IMR-90 (cell line): ENCODE measurements around the gene USP31. TPM values are rescaled to one million over a fixed set of nuclear protein-coding genes. Genes with fewer than 3 reads are reported as not detected.

Experiments used
- ATAC-seq: fragments of 200-7000 bp; cut with Tn5 transposase; 2 replicates; pipeline ENCODE4 v1.9.1; 2020; ENCODE audit warnings: low read depth, mild to moderate bottlenecking, moderate library complexity
- BruUV-seq: library from RNA; stranded (reverse); fragments of 400-500 nt; replicated peaks from 2 replicates; lab custom pipeline; 2021; lab: Mats Ljungman, UMichigan
- CTCF ChIA-PET: fragments of 300-600 bp; formaldehyde crosslinking; extraction: SDS; loops from one replicate; lab custom pipeline; 2021; ENCODE audit warnings: antibody characterized with exemption; lab: Yijun Ruan, JAX
- POLR2A ChIA-PET: fragments of 300-600 bp; sonication (Branson Sonifier 250); formaldehyde crosslinking; loops from one replicate; lab custom pipeline; 2022; ENCODE audit warnings: antibody characterized with exemption; ENCODE audit not compliant: unreplicated experiment; lab: Charles Lee
- DNase-seq: peaks from one replicate; pipeline ENCODE4 v3.0.0; 2013
- H2AFZ ChIP-seq: replicated peaks from 2 replicates; pipeline ENCODE3; 2013; ENCODE audit warnings: low read length, mild to moderate bottlenecking; ENCODE audit not compliant: poor library complexity
- H2AK5ac ChIP-seq: 2 replicates; pipeline ENCODE4 v1.6.1; 2013; ENCODE audit warnings: low read depth, low read length, inconsistent platforms
- H2AK9ac ChIP-seq: replicated peaks from 2 replicates; pipeline ENCODE3; 2013; ENCODE audit warnings: mild to moderate bottlenecking, low read depth, low read length, moderate library complexity; ENCODE audit not compliant: poor library complexity
- H2BK120ac ChIP-seq: 2 replicates; pipeline ENCODE4 v1.6.1; 2013; ENCODE audit warnings: low read depth, low read length, inconsistent platforms
- H2BK15ac ChIP-seq: 3 replicates; pipeline ENCODE4 v1.6.1; 2013; ENCODE audit warnings: low read depth, low read length, inconsistent platforms
- H2BK20ac ChIP-seq: 2 replicates; pipeline ENCODE4 v1.6.1; 2013; ENCODE audit warnings: low read depth, mild to moderate bottlenecking, inconsistent platforms, low read length, moderate library complexity
- H2BK5ac ChIP-seq: 2 replicates; pipeline ENCODE4 v1.6.1; 2013; ENCODE audit warnings: mild to moderate bottlenecking, low read depth, low read length, inconsistent platforms; ENCODE audit not compliant: poor library complexity, severe bottlenecking
- H3K14ac ChIP-seq: replicated peaks from 2 replicates; pipeline ENCODE4 v1.6.1; 2013; ENCODE audit warnings: low read depth, low read length, inconsistent platforms
- H3K18ac ChIP-seq: 2 replicates; pipeline ENCODE4 v1.6.1; 2013; ENCODE audit warnings: low read depth, low read length, control low read depth
- H3K23ac ChIP-seq: 2 replicates; pipeline ENCODE4 v1.6.1; 2013; ENCODE audit warnings: low read depth, low read length, inconsistent platforms
- H3K27ac ChIP-seq: 2 replicates; pipeline ENCODE4 v1.5.1; 2013; ENCODE audit warnings: mild to moderate bottlenecking, control low read depth, low read length; ENCODE audit not compliant: insufficient read depth
- H3K27me3 ChIP-seq: 2 replicates; pipeline ENCODE4 v1.6.1; 2013; ENCODE audit warnings: low read length; ENCODE audit not compliant: control insufficient read depth, insufficient read depth
- H3K36me3 ChIP-seq: 2 replicates; pipeline ENCODE4 v1.6.1; 2013; ENCODE audit warnings: low read length, mixed read lengths; ENCODE audit not compliant: control insufficient read depth, insufficient read depth
- H3K4ac ChIP-seq: 2 replicates; pipeline ENCODE4 v1.6.1; 2013; ENCODE audit warnings: low read depth, low read length, inconsistent platforms
- H3K4me1 ChIP-seq: 2 replicates; pipeline ENCODE4 v1.6.1; 2013; ENCODE audit warnings: low read length, mixed read lengths; ENCODE audit not compliant: control insufficient read depth, insufficient read depth
- H3K4me2 ChIP-seq: 2 replicates; pipeline ENCODE4 v1.6.1; 2013; ENCODE audit warnings: low read depth, mild to moderate bottlenecking, control low read depth, low read length, moderate library complexity
- H3K4me3 ChIP-seq: 2 replicates; pipeline ENCODE4 v1.5.1; 2013; ENCODE audit warnings: low read depth, mild to moderate bottlenecking, control low read depth, low read length, moderate library complexity; ENCODE audit not compliant: insufficient read depth
- H3K56ac ChIP-seq: 2 replicates; pipeline ENCODE4 v1.6.1; 2013; ENCODE audit warnings: low read length, inconsistent platforms; ENCODE audit not compliant: insufficient read depth; ENCODE audit errors: extremely low read depth
- H3K79me1 ChIP-seq, 2 experiments: 2 replicates each; pipeline ENCODE4 v1.6.1; 2013; ENCODE audit warnings: low read length in 2 of 2, inconsistent platforms in 1 of 2, low read depth in 1 of 2
- H3K9ac ChIP-seq: 2 replicates; pipeline ENCODE4 v1.6.1; 2013; ENCODE audit warnings: low read depth, low read length, control low read depth
- H3K9me1 ChIP-seq: 2 replicates; pipeline ENCODE4 v1.6.1; 2013; ENCODE audit warnings: low read length, inconsistent platforms; ENCODE audit not compliant: insufficient read depth
- H3K9me3 ChIP-seq: 2 replicates; pipeline ENCODE4 v1.6.1; 2013; ENCODE audit warnings: low read length; ENCODE audit not compliant: control insufficient read depth, insufficient read depth
- H4K20me1 ChIP-seq: 2 replicates; pipeline ENCODE4 v1.6.1; 2013; ENCODE audit warnings: low read length, inconsistent platforms; ENCODE audit not compliant: insufficient read depth
- H4K5ac ChIP-seq: 2 replicates; pipeline ENCODE4 v1.6.1; 2013; ENCODE audit warnings: mild to moderate bottlenecking, low read depth, low read length, control low read depth
- H4K8ac ChIP-seq, 2 experiments: 2 replicates each; pipeline ENCODE4 v1.6.1; 2013; ENCODE audit warnings: low read depth in 2 of 2, low read length in 2 of 2, control low read depth in 1 of 2, inconsistent platforms in 1 of 2
- H4K91ac ChIP-seq: 2 replicates; pipeline ENCODE4 v1.6.1; 2013; ENCODE audit warnings: low read depth, low read length, inconsistent platforms; ENCODE audit not compliant: insufficient read depth
- BHLHE40 ChIP-seq: fragments of 150-350 bp; IDR thresholded peaks from 2 replicates; pipeline ENCODE4 v1.6.1; 2016; ENCODE audit warnings: mild to moderate bottlenecking, low read depth, low read length
- CEBPB ChIP-seq: IDR thresholded peaks from 2 replicates; pipeline ENCODE4 v1.6.1; 2012; ENCODE audit warnings: low read depth, low read length, improper control_type of control experiment
- CHD1 ChIP-seq: IDR thresholded peaks from 2 replicates; pipeline ENCODE4 v1.6.1; 2012; ENCODE audit warnings: low read depth, low read length, improper control_type of control experiment
- ELK1 ChIP-seq: fragments of 150-350 bp; IDR thresholded peaks from 2 replicates; pipeline ENCODE4 v1.6.1; 2016; ENCODE audit warnings: low read depth, mild to moderate bottlenecking, low read length, moderate library complexity, borderline replicate concordance
- MAFK ChIP-seq: IDR thresholded peaks from 2 replicates; pipeline ENCODE4 v1.6.1; 2012; ENCODE audit warnings: low read depth, low read length, improper control_type of control experiment
- MXI1 ChIP-seq: IDR thresholded peaks from 2 replicates; pipeline ENCODE4 v1.6.1; 2012; ENCODE audit warnings: low read depth, mild to moderate bottlenecking, low read length, moderate library complexity, borderline replicate concordance
- NFE2L2 ChIP-seq: fragments of 150-350 bp; IDR thresholded peaks from 2 replicates; pipeline ENCODE4 v1.6.1; 2016; ENCODE audit warnings: low read depth, mild to moderate bottlenecking, low read length
- POLR2A ChIP-seq: IDR thresholded peaks from 2 replicates; pipeline ENCODE4 v1.6.1; 2012; ENCODE audit warnings: mild to moderate bottlenecking, low read depth, low read length
- RAD21 ChIP-seq: IDR thresholded peaks from 2 replicates; pipeline ENCODE4 v1.6.1; 2012; ENCODE audit warnings: low read length, improper control_type of control experiment
- RCOR1 ChIP-seq: IDR thresholded peaks from 2 replicates; pipeline ENCODE4 v1.6.1; 2012; ENCODE audit warnings: mild to moderate bottlenecking, low read length, improper control_type of control experiment; ENCODE audit not compliant: insufficient replicate concordance
- RFX5 ChIP-seq: IDR thresholded peaks from 2 replicates; pipeline ENCODE4 v1.8.0; 2012; ENCODE audit warnings: low read depth, mild to moderate bottlenecking, low read length, moderate library complexity
- SMC3 ChIP-seq: fragments of 150-350 bp; IDR thresholded peaks from 2 replicates; pipeline ENCODE4 v1.6.1; 2016; ENCODE audit warnings: low read depth, mild to moderate bottlenecking, antibody characterized with exemption, low read length, moderate library complexity
- USF2 ChIP-seq: fragments of 150-350 bp; IDR thresholded peaks from 2 replicates; pipeline ENCODE4 v1.6.1; 2017; ENCODE audit warnings: mild to moderate bottlenecking, antibody characterized with exemption, low read length, low read depth
- WGBS, 2 experiments: methylation state at CpG; one replicate each; pipeline versions ENCODE4 v1.1.5 to v1.1.7; 2013; ENCODE audit warnings: missing lambda C conversion rate in 2 of 2; ENCODE audit not compliant: insufficient read length in 1 of 2; ENCODE audit errors: extremely low coverage in 2 of 2; 5-methylcytosine and 5-hydroxymethylcytosine counted together
- dilution Hi-C: fragments of 300-500 bp; cut with HindIII; formaldehyde crosslinking; loops from one replicate; pipeline ENCODE4 v1.14.3; 2018; ENCODE audit warnings: low sequenced_read_pairs; ENCODE audit not compliant: unreplicated experiment
- in situ Hi-C: fragments of 300-500 bp; cut with MboI; formaldehyde crosslinking; loops from 3 replicates; pipeline ENCODE4 v1.14.3; 2019; ENCODE audit warnings: low sequenced_read_pairs, inconsistent platforms, mixed read lengths
- intact Hi-C: fragments of 100-400 bp; cut with micrococcal nuclease; formaldehyde crosslinking; loops from 2 replicates; pipeline ENCODE4 v1.10.0; 2022
- polyA plus RNA-seq, 3 experiments: library from polyadenylated mRNA; depleted of rRNA; stranded (reverse); fragments of >200 nt; gene quantifications; 2 replicates each; pipeline ENCODE4 v1.2.3, GENCODE V29; 2012; ENCODE audit warnings: low replicate concordance in 1 of 3
- total RNA-seq: library from RNA; depleted of rRNA; stranded (reverse); fragments of >200 nt; gene quantifications from 2 replicates; pipeline ENCODE4 v1.2.3, GENCODE V29; 2012
- TF ChIP-seq, protein P1 (sequence below): conservative IDR thresholded peaks from 2 replicates; pipeline ENCODE4 v1.5.1; 2012; ENCODE audit warnings: mild to moderate bottlenecking, low read depth, low read length, improper control_type of control experiment

Gene USP31
- total and polyA plus RNA-seq, 2 of the 4 experiments (the other 2 are of a cell fraction) = 2.9 to 3.4 TPM

DNA sequence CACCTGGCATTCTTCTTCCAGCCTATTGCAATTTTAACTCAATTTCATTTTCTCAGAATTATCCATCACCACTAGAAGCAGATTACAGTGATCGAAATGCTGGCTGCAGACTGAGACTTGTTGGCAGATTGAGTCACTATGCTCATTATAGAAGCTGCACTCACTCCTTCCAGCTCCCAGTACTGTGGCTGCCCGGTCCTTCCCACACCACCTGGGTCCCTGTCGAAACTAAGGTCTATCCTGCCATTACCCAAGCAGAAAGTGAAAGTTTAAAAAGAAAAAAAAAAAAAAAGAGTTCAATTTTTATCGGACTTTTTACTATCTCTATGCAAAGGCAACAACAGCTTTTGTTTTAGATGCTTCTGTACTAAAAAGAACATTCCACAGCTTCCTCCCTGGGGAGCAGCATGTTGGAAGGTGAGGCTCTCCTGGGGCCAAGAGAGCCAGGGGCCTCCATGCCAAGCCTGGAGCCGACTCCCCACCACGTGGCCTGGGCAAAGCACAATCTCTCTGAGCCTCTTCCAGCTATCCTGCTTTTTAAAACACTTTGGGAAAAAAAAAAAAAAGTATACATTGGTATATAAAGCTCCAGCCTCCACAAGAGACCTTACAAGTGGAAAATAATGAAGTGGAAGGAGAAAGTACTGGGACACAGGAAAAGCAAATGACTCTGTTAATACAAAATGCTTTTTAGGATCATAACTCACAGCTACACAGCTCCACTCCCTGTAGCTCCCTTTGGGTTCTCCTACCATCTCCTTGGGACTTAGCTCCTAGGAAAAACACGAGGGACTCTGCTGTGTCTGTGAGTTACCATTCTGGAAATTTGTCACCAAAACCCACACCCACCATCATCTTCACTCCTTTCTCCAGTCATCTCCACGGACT, 77.8 kb downstream of the USP31 start:
- Histone ChIP-seq H3K18ac (no peak overlapping the region), H2BK20ac (no peak overlapping the region), H2BK15ac (no peak overlapping the region), H2BK5ac (no peak overlapping the region), H3K4me2 (0 out of 2 replicates have a peak overlapping the region, but pooled peaks have one; percentile 17), H4K20me1 (peaks cover 3% of the 10 kb centered on the region; the same call in 1 of the 2 replicates), H3K4me3 (no peak overlapping the region), H3K23ac (no peak overlapping the region), H4K91ac (no peak overlapping the region), H3K14ac (no peak overlapping the region), H3K4ac (no peak overlapping the region), H2AK5ac (no peak overlapping the region), H3K9me3 (no peaks in the 10 kb centered on the region), H4K8ac (no peak overlapping the region), H3K79me1 (no peaks in the 10 kb centered on the region; a peak in 1 of 4 replicates), H2AFZ (peak overlapping the region; percentile 52), H3K56ac (no peak overlapping the region), H2AK9ac (peak overlapping the region; percentile 70), H3K27ac (no peak overlapping the region), H3K9me1 (peaks cover 8% of the 10 kb centered on the region), H3K9ac (no peak overlapping the region), H3K27me3 (no peaks in the 10 kb centered on the region), H2BK120ac (no peak overlapping the region), H4K5ac (no peak overlapping the region), H3K36me3 (peaks cover 13% of the 10 kb centered on the region), H3K4me1 (peaks cover 6% of the 10 kb centered on the region)
- BruUV-seq = no TSS peak
- intact Hi-C loops (loop anchor here (5.0 kb wide), 1 partner anchor 76 kb away; the partner anchor contains the start of gene USP31), dilution Hi-C loops (no loop called here), in situ Hi-C loops (no loop called here)
- ChIA-PET CTCF (interaction anchor here (1.2 to 1.8 kb wide), 2 partner anchors 8 to 10 kb away, joined by 4 to 6 read pairs; no protein-coding TSS in a partner anchor), POLR2A (no interaction called here)
- WGBS, 2 experiments = no CpG with 5 or more reads among the region's 8 CpGs
- DNase-seq (peak; percentile 37), ATAC-seq (no peak; the same call in 1 of the 2 replicates)
- no peak for TF ChIP-seq CHD1
- no peak; the same call in 1 of the 2 replicates for TF ChIP-seq MXI1
- TF ChIP-seq RFX5 = no peak
- TF ChIP-seq ELK1 = no peak
- TF ChIP-seq BHLHE40 = no peak
- TF ChIP-seq RAD21 = no peak
- no peak for TF ChIP-seq RCOR1
- TF ChIP-seq, protein P1, sequence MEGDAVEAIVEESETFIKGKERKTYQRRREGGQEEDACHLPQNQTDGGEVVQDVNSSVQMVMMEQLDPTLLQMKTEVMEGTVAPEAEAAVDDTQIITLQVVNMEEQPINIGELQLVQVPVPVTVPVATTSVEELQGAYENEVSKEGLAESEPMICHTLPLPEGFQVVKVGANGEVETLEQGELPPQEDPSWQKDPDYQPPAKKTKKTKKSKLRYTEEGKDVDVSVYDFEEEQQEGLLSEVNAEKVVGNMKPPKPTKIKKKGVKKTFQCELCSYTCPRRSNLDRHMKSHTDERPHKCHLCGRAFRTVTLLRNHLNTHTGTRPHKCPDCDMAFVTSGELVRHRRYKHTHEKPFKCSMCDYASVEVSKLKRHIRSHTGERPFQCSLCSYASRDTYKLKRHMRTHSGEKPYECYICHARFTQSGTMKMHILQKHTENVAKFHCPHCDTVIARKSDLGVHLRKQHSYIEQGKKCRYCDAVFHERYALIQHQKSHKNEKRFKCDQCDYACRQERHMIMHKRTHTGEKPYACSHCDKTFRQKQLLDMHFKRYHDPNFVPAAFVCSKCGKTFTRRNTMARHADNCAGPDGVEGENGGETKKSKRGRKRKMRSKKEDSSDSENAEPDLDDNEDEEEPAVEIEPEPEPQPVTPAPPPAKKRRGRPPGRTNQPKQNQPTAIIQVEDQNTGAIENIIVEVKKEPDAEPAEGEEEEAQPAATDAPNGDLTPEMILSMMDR = no peak
- no peak for TF ChIP-seq SMC3
- TF ChIP-seq MAFK = no peak
- no peak for TF ChIP-seq NFE2L2
- no peak for TF ChIP-seq POLR2A
- TF ChIP-seq USF2 = no peak
- no peak for TF ChIP-seq CEBPB
